ENCODE results near the gene METAP1. TPM values are rescaled to one million over a fixed set of nuclear protein-coding genes. Genes with fewer than 3 reads are reported as not detected.

The METAP1 gene
- polyA plus RNA-seq, 2 of the 4 experiments (the other 2 are of a cell fraction), result 68.2 to 106 TPM

DNA sequence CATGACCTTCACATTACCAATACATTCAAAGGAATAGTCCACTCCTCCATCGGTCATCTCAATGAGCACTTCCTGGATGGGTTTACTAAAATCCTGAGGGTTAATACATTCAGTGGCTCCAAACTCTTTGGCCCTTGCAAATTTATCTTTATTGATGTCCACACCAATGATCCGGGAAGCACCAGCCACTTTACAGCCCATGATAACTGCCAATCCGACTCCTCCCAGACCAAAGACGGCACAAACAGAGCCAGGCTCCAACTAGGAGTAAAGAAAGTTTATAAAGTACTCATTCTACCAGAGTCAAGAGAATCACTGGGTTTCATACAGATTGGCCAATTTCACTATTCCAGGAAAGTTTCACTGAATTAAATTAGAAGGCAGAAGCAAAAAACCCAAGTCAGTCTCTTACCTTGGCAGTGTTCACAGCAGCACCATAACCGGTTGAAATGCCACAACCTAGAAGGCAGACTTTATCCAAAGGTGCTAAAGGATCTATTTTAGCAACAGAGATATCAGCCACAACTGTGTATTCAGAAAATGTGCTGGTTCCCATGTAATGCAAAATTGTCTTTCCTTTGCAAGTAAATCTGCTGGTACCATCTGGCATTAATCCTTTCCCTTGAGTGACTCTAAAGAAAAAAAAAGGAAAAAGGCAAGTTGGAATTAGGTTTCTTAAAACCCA lies 80.9 kb downstream of the METAP1 start:
- WGBS (ENCODE audit: missing lambda C conversion rate), result 95% methylated on average over 5 of the region's 5 CpGs
- ChIA-PET POLR2A (no interaction called here), CTCF (interaction anchor here (2.1 kb wide), 1 partner anchor 81 kb away, joined by 6 read pairs; the partner anchor contains the start of gene METAP1)

DNA sequence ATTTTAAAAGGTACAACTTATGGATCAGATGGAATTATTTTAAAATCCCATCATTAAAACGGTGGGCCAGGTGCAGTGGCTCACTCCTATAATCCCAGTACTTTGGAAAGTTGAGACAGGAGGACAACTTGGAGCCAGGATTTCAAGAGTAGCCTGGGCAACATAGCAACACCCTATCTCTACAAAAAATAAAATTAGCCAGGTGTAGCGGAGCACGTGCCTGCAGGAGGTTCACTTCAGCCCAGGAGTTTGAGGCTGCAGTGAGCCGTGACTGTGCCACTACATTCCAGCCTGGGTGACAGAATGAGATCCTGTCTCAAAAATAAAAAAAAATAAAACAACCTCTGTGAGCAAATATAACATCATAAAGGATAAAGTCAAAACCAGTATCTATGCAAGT lies 81.7 kb downstream of the METAP1 start:
- H3K27ac ChIP-seq, result no peak overlapping the region
- CTCF ChIA-PET, result no interaction called here
- ATAC-seq, result no peak

More for the DNA sequence above, 80.9 kb downstream of the METAP1 start:
- FAIRE-seq (no peak), DNase-seq (ENCODE audit: low read depth in 1 of 2, low spot score in 1 of 2) (no peak), ATAC-seq (no peak)
- H3K4me3 ChIP-seq, result no peak overlapping the region
- TF ChIP-seq MAZ (IDR thresholded peaks at IDR 0.05; ENCODE audit: borderline replicate concordance, low read depth, low read length), result no peak
- TF ChIP-seq, protein P1, sequence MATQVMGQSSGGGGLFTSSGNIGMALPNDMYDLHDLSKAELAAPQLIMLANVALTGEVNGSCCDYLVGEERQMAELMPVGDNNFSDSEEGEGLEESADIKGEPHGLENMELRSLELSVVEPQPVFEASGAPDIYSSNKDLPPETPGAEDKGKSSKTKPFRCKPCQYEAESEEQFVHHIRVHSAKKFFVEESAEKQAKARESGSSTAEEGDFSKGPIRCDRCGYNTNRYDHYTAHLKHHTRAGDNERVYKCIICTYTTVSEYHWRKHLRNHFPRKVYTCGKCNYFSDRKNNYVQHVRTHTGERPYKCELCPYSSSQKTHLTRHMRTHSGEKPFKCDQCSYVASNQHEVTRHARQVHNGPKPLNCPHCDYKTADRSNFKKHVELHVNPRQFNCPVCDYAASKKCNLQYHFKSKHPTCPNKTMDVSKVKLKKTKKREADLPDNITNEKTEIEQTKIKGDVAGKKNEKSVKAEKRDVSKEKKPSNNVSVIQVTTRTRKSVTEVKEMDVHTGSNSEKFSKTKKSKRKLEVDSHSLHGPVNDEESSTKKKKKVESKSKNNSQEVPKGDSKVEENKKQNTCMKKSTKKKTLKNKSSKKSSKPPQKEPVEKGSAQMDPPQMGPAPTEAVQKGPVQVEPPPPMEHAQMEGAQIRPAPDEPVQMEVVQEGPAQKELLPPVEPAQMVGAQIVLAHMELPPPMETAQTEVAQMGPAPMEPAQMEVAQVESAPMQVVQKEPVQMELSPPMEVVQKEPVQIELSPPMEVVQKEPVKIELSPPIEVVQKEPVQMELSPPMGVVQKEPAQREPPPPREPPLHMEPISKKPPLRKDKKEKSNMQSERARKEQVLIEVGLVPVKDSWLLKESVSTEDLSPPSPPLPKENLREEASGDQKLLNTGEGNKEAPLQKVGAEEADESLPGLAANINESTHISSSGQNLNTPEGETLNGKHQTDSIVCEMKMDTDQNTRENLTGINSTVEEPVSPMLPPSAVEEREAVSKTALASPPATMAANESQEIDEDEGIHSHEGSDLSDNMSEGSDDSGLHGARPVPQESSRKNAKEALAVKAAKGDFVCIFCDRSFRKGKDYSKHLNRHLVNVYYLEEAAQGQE (IDR thresholded peaks at IDR 0.05), result no peak
- TF ChIP-seq, protein P2, sequence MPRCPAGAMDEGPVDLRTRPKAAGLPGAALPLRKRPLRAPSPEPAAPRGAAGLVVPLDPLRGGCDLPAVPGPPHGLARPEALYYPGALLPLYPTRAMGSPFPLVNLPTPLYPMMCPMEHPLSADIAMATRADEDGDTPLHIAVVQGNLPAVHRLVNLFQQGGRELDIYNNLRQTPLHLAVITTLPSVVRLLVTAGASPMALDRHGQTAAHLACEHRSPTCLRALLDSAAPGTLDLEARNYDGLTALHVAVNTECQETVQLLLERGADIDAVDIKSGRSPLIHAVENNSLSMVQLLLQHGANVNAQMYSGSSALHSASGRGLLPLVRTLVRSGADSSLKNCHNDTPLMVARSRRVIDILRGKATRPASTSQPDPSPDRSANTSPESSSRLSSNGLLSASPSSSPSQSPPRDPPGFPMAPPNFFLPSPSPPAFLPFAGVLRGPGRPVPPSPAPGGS (IDR thresholded peaks at IDR 0.05), result no peak
- no peak for TF ChIP-seq NFE2L2 (conservative IDR thresholded peaks at IDR 0.05; ENCODE audit: low read length)
- TF ChIP-seq GATA3 (IDR thresholded peaks at IDR 0.05; ENCODE audit: borderline replicate concordance), result no peak
- no peak for TF ChIP-seq PHF8 (IDR thresholded peaks at IDR 0.05; ENCODE audit: borderline replicate concordance, low read depth)
- TF ChIP-seq BHLHE40 (IDR thresholded peaks at IDR 0.05; ENCODE audit: low read depth, low read length), result no peak
- no peak for TF ChIP-seq RFX5 (IDR thresholded peaks at IDR 0.05)
- no peak for TF ChIP-seq CBX2 (IDR thresholded peaks at IDR 0.05; ENCODE audit: borderline replicate concordance, low read depth)
- TF ChIP-seq, protein P3, sequence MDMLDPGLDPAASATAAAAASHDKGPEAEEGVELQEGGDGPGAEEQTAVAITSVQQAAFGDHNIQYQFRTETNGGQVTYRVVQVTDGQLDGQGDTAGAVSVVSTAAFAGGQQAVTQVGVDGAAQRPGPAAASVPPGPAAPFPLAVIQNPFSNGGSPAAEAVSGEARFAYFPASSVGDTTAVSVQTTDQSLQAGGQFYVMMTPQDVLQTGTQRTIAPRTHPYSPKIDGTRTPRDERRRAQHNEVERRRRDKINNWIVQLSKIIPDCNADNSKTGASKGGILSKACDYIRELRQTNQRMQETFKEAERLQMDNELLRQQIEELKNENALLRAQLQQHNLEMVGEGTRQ (IDR thresholded peaks at IDR 0.05), result no peak
- TF ChIP-seq EHMT2 (IDR thresholded peaks at IDR 0.05; ENCODE audit: low read depth), result no peak
- H3K4me2 ChIP-seq, result no peak overlapping the region
- H3K4me1 ChIP-seq, result no peaks in the 10 kb centered on the region
- H3K27ac ChIP-seq, result no peak overlapping the region
- H3K9me3 ChIP-seq, result no peaks in the 10 kb centered on the region

More for the DNA sequence above, 81.7 kb downstream of the METAP1 start:
- FAIRE-seq, result no peak
- WGBS (ENCODE audit: missing lambda C conversion rate), result 75% methylated on average over 4 of the region's 4 CpGs
- Histone ChIP-seq H3K4me2 (no peak overlapping the region), H3K9me3 (no peaks in the 10 kb centered on the region), H3K4me1 (no peaks in the 10 kb centered on the region), H3K4me3 (no peak overlapping the region)
- DNase-seq (ENCODE audit: low read depth in 1 of 2, low spot score in 1 of 2), result no peak
- no peak for TF ChIP-seq CHD2 (IDR thresholded peaks at IDR 0.05; ENCODE audit: low read length, partially characterized antibody)
- TF ChIP-seq, protein P4, sequence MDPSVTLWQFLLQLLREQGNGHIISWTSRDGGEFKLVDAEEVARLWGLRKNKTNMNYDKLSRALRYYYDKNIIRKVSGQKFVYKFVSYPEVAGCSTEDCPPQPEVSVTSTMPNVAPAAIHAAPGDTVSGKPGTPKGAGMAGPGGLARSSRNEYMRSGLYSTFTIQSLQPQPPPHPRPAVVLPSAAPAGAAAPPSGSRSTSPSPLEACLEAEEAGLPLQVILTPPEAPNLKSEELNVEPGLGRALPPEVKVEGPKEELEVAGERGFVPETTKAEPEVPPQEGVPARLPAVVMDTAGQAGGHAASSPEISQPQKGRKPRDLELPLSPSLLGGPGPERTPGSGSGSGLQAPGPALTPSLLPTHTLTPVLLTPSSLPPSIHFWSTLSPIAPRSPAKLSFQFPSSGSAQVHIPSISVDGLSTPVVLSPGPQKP (IDR thresholded peaks at IDR 0.05; ENCODE audit: low read depth, low read length), result no peak
- TF ChIP-seq EHF (CRISPR knock-in tag; IDR thresholded peaks at IDR 0.05), result no peak
- TF ChIP-seq SREBF2 (IDR thresholded peaks at IDR 0.05), result no peak
- no peak for TF ChIP-seq EHMT2 (IDR thresholded peaks at IDR 0.05; ENCODE audit: low read depth)
- TF ChIP-seq, protein P5, sequence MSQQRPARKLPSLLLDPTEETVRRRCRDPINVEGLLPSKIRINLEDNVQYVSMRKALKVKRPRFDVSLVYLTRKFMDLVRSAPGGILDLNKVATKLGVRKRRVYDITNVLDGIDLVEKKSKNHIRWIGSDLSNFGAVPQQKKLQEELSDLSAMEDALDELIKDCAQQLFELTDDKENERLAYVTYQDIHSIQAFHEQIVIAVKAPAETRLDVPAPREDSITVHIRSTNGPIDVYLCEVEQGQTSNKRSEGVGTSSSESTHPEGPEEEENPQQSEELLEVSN (IDR thresholded peaks at IDR 0.05; ENCODE audit: borderline replicate concordance, low read depth), result no peak
- no peak for TF ChIP-seq KDM1A (IDR thresholded peaks at IDR 0.05; ENCODE audit: low read depth)
- TF ChIP-seq EP300 (IDR thresholded peaks at IDR 0.05), result no peak
- TF ChIP-seq, protein P1 (IDR thresholded peaks at IDR 0.05), result no peak
- POLR2A ChIA-PET, result interaction anchor here (1.0 kb wide), 1 partner anchor 82 kb away, joined by 3 read pairs; the partner anchor contains the start of gene METAP1

Data from A549 (cell line).